Sigmoid colon (tissue), 4 donors: ENCODE data around the gene ARID5B.

Experiments
- CTCF ChIP-seq, 4 experiments: fragments of 450-650 bp in 3 of 4; fragments of 200-600 bp in 1 of 4; IDR thresholded peaks; one replicate each; pipeline ENCODE4 v1.5.1; 2016 to 2019; ENCODE audit warnings: antibody characterized with exemption in 4 of 4, mild to moderate bottlenecking in 3 of 4, moderate library complexity in 2 of 4
- EP300 ChIP-seq, 4 donors: sonication (generic); formaldehyde crosslinking; IDR thresholded peaks; one replicate each; pipeline ENCODE4 v1.6.1; 2017; ENCODE audit warnings: antibody characterized with exemption in 4 of 4
- POLR2A ChIP-seq, 2 donors: fragments of 450-650 bp; IDR thresholded peaks; one replicate each; pipeline ENCODE4 v1.6.1; 2016; ENCODE audit warnings: antibody characterized with exemption in 2 of 2, mild to moderate bottlenecking in 2 of 2, moderate library complexity in 2 of 2
- POLR2AphosphoS5 ChIP-seq, 4 donors: sonication (generic); formaldehyde crosslinking; IDR thresholded peaks; one replicate each; pipeline ENCODE4 v1.6.1; 2017; ENCODE audit warnings: antibody characterized with exemption in 4 of 4

DNA sequence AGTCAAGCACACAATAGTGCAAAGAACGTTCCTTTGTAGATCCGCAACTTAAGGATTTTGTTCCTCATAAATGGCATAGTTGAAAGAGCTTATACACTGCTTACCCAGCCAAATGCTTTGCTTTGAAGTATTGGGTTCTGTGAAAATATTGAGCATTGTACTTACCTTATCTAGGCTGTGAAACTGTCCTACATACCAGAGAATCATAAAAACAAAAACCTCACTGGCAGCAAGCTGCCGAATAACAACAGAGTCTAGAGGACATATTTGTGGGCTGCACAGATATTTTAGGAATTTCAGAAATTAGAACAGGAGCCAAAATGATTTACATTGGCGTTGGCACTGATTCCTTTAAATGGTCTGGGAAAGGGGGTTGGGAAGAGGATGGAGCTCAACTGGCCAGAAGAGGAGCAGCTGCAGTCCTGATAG lies 192.4 kb downstream of the ARID5B start:
- TF ChIP-seq EP300 (IDR thresholded peaks at IDR 0.05) (no peak), CTCF (IDR thresholded peaks at IDR 0.05) (no peak), POLR2AphosphoS5 (IDR thresholded peaks at IDR 0.05) (no peak), POLR2A (IDR thresholded peaks at IDR 0.05) (no peak)
